Uterus (tissue), 2 donors: Measurements from ENCODE around the gene VIPR2.

Source experiments
- CTCF ChIP-seq, 4 experiments: fragments of 200-600 bp in 2 of 4; fragments of 450-650 bp in 2 of 4; sonication (generic) in 2 of 4; IDR thresholded peaks; one replicate each; pipeline ENCODE4 v1.5.1; 2016 to 2019; ENCODE audit warnings: antibody characterized with exemption in 4 of 4, mild to moderate bottlenecking in 2 of 4, moderate library complexity in 1 of 4
- POLR2A ChIP-seq, 2 donors: fragments of 450-650 bp; IDR thresholded peaks; one replicate each; pipeline ENCODE4 v1.6.1; 2016; ENCODE audit warnings: antibody characterized with exemption in 2 of 2, mild to moderate bottlenecking in 1 of 2, moderate library complexity in 1 of 2

DNA sequence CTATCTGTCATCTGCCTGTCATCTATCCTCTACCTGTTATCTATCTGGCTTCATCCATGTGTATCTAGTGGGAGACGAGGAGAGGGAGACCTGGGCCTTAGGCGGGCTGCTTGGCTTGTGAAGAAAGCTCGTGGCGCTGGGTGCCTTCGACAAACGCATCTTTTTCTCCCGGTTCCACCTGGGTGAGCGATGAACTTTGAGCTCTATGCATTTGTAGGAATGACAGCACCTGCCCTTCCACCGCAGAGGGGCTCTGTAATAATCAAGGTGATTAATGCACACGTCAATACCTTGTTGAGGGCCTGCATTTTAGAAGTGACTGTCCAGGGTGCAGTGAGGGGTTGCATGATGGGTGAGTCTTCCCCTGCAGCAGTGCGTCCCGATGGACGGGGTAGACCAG, 2.6 kb upstream of the VIPR2 start:
- TF ChIP-seq POLR2A (IDR thresholded peaks at IDR 0.05): no peak
- no peak for TF ChIP-seq CTCF (IDR thresholded peaks at IDR 0.05)
